ENCODE data around the gene KY. TPM values are rescaled to one million over a fixed set of nuclear protein-coding genes. Genes with fewer than 3 reads are reported as not detected.

Gene KY, protein sequence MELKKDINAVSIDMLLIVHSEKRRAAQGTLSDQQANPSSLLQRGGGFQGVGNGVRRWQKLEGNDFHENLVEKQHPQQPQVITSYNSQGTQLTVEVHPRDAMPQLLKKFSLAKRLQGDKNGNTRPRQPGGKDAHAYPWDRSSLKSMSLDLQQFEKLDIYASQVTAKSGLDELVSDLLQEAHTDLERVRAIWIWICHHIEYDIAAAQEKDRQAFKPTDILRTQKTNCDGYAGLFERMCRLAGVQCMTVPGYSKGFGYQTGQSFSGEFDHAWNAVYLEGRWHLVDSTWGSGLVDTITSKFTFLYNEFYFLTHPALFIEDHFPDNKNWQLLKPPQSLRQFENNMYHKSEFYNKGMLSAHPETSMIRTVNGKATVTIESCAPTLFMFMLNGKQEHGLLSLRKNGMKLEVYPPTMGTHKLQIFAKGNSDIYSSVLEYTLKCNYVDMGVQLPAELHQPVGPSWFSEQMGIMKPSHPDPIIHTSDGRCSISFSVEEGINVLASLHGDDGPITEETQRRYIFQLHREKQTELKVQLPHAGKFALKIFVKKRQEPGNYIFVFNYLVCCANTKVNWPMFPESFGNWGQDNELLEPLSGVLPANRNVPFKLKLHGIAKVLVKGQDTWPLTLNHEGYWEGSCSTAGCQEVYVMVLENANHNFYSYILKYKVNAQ
- 0.40 TPM in 1 of 2 replicates, not detected in the other for polyA plus RNA-seq (2014; cell fraction: cytosol; rRNA removed)
- 0.64 and 0.65 TPM in 2 replicates for polyA plus RNA-seq (2014; cell fraction: nucleus; rRNA removed)

DNA sequence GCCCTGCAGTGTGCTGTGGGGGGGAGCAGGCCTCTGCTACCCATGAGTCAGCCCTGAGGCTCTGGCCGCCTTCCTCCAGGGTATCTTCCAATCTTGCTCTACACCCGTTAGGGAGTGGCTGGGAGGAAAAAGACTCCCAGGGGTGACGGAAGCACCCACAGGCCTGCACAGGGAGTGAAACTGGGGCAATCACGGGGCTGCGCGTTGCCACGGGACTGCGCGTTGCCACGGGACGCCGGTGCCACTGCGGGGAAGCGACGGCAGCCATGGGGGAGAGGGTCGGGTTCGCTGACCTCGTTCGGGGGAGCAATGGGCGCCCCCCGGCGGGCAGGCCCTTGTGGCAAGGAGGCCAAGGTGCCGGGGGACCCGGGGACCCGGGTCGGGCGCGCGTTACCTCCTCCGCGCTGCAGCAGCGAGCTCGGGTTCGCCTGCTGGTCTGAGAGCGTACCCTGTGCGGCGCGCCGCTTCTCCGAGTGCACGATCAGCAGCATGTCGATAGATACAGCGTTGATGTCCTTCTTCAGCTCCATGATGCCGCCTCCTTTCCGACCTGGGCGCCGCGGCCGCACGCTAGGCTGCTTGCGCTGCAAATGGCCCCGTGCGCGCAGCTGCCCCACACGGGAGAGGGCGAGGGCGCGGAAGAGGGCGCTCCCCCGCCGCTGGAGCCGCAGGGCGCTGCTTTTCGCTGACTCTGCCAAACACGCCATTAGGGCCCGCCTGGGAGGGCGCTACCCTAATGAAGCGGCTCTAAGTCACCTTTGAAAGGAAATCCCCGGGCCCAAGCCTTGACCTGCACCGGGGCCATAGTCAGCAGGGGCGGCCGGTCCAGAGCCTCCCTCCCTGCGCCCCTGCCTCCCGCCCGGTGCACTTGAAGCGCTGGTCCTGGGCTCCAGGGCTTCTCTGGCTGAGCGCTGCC, at the start of gene KY:
KY (minus strand) TSS at position 592 of the 916 bp plus-strand sequence; CDS start at position 530, 62 bp downstream.
- peak; percentile 67 for DNase-seq (ENCODE audit: low spot score)

DNA sequence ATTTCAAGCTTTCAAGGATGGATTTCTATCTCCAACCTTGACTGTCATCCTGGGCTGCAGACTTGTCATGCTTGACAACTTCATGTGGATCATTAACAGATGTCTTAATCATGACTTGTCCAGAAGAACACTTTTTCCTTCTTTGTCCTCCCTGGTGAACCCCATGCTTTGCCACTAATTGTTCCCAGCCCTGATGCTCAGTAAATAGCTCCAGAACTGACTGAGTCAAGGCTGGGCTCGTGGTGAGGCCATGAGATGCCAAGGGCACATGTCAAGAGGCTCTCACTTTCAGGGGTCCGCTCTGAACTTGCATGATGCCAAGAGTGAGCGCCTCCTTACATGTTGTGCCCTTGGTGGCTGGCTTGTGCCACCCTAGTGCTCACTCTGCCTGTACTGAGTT, 48.9 kb upstream of the KY start:
- DNase-seq (ENCODE audit: low spot score) = no peak

DNA sequence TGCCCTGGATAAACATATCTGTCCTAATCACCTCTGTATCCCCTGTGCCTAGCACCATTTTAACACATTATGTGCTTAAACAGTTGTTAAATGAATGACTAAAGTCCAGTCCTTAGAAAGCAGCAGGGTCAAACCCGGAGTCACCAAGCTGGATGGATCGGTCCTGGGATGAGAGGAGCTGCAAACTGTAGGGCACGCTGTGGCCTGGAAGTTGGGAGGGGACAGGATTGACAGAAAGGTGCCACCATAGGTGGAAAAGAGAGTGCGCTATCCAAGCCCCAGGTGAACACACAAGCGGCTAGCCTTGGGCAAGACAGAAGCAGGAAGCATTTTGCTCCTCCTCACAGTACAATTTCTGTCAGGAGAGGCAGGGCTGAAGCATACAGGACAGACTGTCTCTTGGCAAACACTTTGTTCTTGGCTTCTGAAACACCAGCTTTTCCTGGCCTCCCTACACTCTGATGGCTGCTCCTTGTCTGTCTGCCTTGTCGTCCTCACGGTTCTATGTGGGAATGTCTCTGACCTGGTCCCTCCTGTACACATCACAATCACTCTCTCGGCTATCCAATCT, 48.4 kb upstream of the KY start:
- no peak for DNase-seq (ENCODE audit: low spot score)

DNA sequence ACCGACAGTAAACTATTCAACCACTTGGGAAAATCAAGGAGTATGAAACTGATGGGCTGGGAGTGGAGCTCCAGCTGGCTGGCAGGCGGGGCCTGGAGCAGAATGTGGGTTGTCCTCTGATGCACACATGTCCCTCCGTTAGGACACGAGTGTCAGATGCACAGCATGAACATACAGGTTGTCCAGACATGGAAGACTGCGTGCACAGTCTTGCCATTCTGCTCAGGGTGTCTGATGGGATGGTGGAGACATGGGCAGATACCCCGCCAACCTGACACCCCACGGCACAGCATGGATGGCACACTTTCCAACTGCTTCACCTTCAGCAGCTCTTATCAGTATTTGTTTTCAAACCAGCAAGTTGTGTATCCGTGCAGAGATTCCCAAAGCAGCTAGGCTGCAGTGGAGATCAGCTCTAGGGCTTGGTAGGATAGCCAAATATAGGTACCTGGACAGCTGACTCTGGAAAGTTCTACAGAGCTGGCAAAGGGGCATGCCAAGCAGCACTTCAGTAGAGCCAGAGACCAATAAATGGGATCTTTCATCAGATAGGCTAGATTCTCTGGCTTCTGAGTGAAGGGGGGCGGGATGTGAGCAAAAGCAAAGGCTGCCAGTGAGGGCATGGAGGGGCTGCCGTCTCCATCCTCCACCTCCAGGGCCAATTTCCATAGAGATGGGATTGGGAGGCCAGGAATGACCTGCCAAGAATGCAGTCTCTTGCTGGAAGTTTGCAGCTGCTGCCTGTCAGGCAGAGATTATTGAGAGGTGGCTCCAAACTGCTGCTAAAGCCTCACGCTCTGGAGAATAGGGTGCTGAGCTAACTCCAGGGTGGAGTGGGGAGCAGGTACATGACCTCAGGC, 47.2 kb upstream of the KY start:
- no peak for DNase-seq (ENCODE audit: low spot score)

DNA sequence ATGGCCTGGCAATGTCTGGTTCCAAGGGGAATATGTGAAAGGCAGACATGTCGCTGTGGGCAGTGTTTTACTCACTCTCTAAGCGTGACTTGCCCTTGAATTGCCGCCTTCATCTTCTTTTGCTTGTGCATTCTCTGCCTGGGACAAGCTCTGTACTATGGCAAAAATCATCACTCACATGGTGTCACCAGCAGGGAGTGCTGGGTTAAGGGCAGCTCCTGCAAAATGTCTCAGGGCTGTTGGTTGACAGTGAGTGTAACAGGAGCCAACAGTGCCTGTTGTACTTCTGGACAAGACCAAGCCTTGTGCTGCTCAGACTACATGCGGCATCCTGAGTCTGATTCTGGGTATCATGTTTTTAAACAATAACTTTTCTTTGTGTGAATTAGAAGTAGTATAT, 45.3 kb upstream of the KY start:
- no peak for DNase-seq (ENCODE audit: low spot score)

DNA sequence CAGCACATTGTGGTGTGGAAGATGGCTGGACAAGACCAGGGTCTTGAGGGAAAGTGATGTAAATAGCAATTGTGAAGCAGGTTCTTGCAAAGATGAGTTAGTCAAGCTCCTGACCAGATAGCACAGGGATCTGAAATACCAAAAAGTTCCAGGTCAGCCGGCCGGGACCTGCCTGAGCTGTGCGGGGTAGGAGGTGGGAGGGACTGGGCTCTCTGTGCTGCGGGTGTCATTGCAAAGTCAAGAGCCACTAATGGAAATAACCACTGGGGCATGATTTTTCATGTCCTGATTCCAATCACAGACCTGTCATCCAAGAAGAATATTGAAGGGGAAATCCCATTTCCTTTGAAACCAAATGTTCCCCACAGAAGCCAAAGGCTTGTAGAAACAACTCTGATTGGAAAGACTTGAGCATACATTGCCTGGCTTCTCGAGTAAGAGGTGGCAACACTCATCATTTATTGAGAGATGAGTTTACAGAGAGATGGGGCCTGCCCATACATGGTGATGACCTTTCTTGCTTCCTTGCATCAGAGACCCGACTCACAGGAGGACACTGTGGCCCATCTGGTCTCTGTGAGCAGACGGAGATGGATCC, 44.2 kb upstream of the KY start:
- DNase-seq (ENCODE audit: low spot score) = no peak

DNA sequence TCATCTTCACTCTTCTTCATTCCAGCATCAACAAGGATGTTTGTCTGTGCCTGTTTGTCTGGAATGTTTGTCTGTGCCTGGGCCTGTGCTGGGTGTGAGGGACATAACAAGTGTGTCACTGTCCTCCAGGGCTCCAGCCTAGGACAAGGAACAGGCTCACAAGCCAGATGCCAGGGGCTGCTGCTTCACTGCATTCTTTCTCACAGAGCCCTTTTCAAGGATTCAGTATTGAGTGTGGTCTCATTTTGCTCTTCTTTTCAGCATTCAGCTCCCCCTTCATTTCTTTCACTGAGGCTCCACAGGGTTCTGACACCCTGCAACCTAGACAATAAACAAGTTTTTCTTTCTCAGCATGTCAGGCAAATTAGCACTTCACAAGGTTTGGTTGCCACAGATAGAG, 43.6 kb upstream of the KY start:
- no peak for DNase-seq (ENCODE audit: low spot score)

- DNase-seq (ENCODE audit: low spot score) = no peak
Observed at GRCh38 chr3:134693804-134694203, 43.0 kb upstream of the KY start.

GRCh38 chr3:134693226-134693625, 42.4 kb upstream of the KY start:
- no peak for DNase-seq (ENCODE audit: low spot score)

DNA sequence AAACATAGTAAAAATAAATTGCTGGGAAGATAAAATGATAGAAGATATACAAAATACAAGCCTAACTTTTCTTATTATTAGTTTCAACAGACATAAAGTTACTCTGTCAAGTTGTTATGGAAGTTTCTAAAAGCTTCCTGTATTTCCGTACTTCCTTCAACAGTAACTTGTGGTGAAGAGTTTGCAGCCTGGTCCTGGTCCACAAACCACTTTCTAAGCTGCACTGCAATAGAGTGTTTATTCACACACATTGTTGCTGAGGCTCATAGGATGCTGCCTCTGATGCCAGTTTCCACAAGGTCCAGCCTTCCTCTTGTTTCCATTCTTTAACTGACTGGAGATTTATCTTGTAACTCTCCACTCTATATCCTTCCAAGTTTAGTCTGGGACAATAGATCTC, 39.4 kb upstream of the KY start:
- DNase-seq (ENCODE audit: low spot score) = no peak

DNA sequence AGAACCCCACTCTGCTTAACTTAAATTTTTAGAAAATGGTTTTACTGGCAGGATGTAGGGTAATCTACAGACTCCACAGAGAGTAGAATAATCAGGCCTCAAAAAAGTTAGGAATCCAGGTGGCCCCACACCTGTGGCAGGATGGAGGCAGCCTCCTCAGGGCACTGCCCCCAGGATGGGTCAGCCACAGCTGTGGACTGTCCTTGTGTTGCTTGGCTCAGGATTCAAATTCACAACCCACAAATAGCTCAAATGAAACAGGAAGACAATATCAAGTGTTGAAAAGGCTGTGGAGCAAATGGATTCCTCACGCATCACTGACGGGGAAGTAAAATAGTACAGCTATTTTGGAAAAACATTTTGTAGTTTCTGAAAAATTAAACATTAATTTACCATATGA, 36.8 kb upstream of the KY start:
- DNase-seq (ENCODE audit: low spot score) = no peak

GRCh38 chr3:134685929-134686802, 35.3 kb upstream of the KY start:
- no peak for DNase-seq (ENCODE audit: low spot score)

GRCh38 chr3:134682196-134682880, 31.5 kb upstream of the KY start:
- DNase-seq (ENCODE audit: low spot score) = no peak

- no peak for DNase-seq (ENCODE audit: low spot score)
Observed at GRCh38 chr3:134681522-134681900, 30.7 kb upstream of the KY start.

GRCh38 chr3:134680796-134681521, 30.1 kb upstream of the KY start:
- no peak for DNase-seq (ENCODE audit: low spot score)

DNA sequence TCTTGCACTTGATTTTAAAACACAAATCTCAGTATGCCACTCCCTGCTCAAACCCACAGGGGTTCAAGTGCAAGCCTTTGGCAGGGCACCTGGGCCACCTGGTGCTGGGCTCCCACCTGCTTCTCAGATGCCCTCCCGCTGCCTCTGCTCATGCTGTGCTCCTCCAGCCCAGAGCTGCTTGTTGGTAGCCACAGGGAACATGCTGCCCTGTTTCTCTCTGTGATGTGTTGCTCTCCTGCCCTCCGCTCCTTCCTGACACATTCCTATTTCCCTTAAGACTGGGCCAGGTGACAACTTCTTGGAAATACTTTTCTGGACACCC, 27.1 kb upstream of the KY start:
- DNase-seq (ENCODE audit: low spot score) = no peak

GRCh38 chr3:134677196-134677986, 26.6 kb upstream of the KY start:
- no peak for DNase-seq (ENCODE audit: low spot score)

All from SK-N-DZ (cell line).